Lung (tissue), 12 donors: ENCODE data around the gene NNMT. TPM values are rescaled to one million over a fixed set of nuclear protein-coding genes. Genes with fewer than 3 reads are reported as not detected.

Source experiments
- ATAC-seq: fragments of 200-7000 bp; cut with Tn5 transposase; one replicate; pipeline ENCODE4 v1.9.1; 2020; ENCODE audit warnings: moderate number of reproducible peaks; ENCODE audit not compliant: insufficient read depth, low FRiP score
- DNase-seq, 3 donors: peaks; one replicate each; pipeline ENCODE4 v3.0.0-alpha.2; 2013 to 2017
- H3K27ac ChIP-seq, 2 donors: one replicate each; pipeline ENCODE4 v1.5.1; 2013; ENCODE audit warnings: mild to moderate bottlenecking in 2 of 2, moderate library complexity in 2 of 2, control low read depth in 1 of 2, inconsistent platforms in 1 of 2, low read depth in 1 of 2, low read length in 1 of 2
- H3K27me3 ChIP-seq, 3 donors: one replicate each; pipeline ENCODE4 v1.5.1; 2013; ENCODE audit warnings: low read length in 2 of 3; ENCODE audit not compliant: control insufficient read depth in 3 of 3, insufficient read depth in 3 of 3
- H3K36me3 ChIP-seq, 4 donors: one replicate each; pipeline ENCODE4 v1.5.1; 2013; ENCODE audit warnings: low read length in 4 of 4, mild to moderate bottlenecking in 1 of 4, moderate library complexity in 1 of 4; ENCODE audit not compliant: control insufficient read depth in 4 of 4, insufficient read depth in 4 of 4
- H3K4me1 ChIP-seq, 5 donors: one replicate each; pipeline ENCODE4 v1.5.1; 2013; ENCODE audit warnings: low read length in 5 of 5, mild to moderate bottlenecking in 2 of 5, moderate library complexity in 1 of 5; ENCODE audit not compliant: control insufficient read depth in 5 of 5, insufficient read depth in 5 of 5
- H3K4me3 ChIP-seq: one replicate; pipeline ENCODE4 v1.5.1; 2013; ENCODE audit warnings: mild to moderate bottlenecking, control low read depth, moderate library complexity
- H3K9ac ChIP-seq, 2 donors: one replicate each; pipeline ENCODE4 v1.5.1; 2013; ENCODE audit warnings: low read length in 2 of 2, control low read depth in 1 of 2; ENCODE audit not compliant: insufficient read depth in 1 of 2
- H3K9me3 ChIP-seq, 4 donors: one replicate each; pipeline ENCODE4 v1.5.1; 2013; ENCODE audit warnings: low read length in 3 of 4, mild to moderate bottlenecking in 1 of 4, moderate library complexity in 1 of 4; ENCODE audit not compliant: control insufficient read depth in 4 of 4, insufficient read depth in 3 of 4
- WGBS, 2 donors: extraction: QIAGEN DNeasy Blood & Tissue Kit; methylation state at CpG; one replicate each; pipeline ENCODE4 v1.1.7; 2013; 5-methylcytosine and 5-hydroxymethylcytosine counted together
- polyA plus RNA-seq, 2 donors: library from polyadenylated mRNA; stranded (reverse); fragments of 200-250 nt; gene quantifications; one replicate each; pipeline ENCODE4 v1.2.1, GENCODE V29; 2013
- total RNA-seq, 2 donors: library from RNA; depleted of rRNA in 1 of 2; stranded (reverse); fragments of >200 nt in 1 of 2; gene quantifications; one replicate each; pipeline ENCODE4 v1.2.1, GENCODE V29; 2014 to 2021
- TF ChIP-seq, protein P1 (sequence below): IDR thresholded peaks from 2 replicates; pipeline ENCODE4 v1.5.1; 2012; ENCODE audit warnings: mild to moderate bottlenecking; ENCODE audit errors: control extremely low read depth, extremely low read depth
- donor health status: control.
- donor health status: control.
- donor health status: Bipolar disorder and iron deficiency.
- donor health status: healthy.
- donor health status: DM: yes; HTN: yes; CAD: no.

The NNMT gene
- total and polyA plus RNA-seq, 4 donors = 15.4 to 523 (median 345) TPM

DNA sequence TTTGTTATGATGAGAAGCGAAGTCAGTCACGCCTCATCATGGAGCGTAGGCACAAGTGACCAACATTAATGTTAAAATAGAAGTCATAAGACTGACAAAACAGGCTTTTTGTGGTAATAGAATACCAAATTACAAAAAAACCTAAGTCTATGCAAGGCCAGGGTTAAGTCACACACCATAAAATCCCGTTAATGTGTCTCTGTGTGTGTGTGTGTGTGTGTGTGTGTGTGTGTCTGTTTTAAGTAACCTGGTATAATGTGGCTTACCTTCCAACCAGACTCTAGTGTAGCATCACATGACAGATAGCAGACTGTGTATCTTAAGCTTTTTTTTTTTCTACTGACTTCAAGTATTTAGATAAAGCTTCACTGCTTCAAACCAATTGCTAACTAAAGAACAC is 66.1 kb downstream of the NNMT start:
- Histone ChIP-seq H3K27me3 (no peaks in the 10 kb centered on the region), H3K27ac (no peak overlapping the region), H3K9ac (no peak overlapping the region), H3K4me3 (no peak overlapping the region), H3K4me1 (no peaks in the 10 kb centered on the region), H3K9me3 (no peaks in the 10 kb centered on the region), H3K36me3 (no peaks in the 10 kb centered on the region)
- TF ChIP-seq, protein P1, sequence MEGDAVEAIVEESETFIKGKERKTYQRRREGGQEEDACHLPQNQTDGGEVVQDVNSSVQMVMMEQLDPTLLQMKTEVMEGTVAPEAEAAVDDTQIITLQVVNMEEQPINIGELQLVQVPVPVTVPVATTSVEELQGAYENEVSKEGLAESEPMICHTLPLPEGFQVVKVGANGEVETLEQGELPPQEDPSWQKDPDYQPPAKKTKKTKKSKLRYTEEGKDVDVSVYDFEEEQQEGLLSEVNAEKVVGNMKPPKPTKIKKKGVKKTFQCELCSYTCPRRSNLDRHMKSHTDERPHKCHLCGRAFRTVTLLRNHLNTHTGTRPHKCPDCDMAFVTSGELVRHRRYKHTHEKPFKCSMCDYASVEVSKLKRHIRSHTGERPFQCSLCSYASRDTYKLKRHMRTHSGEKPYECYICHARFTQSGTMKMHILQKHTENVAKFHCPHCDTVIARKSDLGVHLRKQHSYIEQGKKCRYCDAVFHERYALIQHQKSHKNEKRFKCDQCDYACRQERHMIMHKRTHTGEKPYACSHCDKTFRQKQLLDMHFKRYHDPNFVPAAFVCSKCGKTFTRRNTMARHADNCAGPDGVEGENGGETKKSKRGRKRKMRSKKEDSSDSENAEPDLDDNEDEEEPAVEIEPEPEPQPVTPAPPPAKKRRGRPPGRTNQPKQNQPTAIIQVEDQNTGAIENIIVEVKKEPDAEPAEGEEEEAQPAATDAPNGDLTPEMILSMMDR = no peak
- ATAC-seq (no peak), DNase-seq (no peak)
- WGBS, 2 donors = 87 to 94% methylated on average over 4 of the region's 4 CpGs

DNA sequence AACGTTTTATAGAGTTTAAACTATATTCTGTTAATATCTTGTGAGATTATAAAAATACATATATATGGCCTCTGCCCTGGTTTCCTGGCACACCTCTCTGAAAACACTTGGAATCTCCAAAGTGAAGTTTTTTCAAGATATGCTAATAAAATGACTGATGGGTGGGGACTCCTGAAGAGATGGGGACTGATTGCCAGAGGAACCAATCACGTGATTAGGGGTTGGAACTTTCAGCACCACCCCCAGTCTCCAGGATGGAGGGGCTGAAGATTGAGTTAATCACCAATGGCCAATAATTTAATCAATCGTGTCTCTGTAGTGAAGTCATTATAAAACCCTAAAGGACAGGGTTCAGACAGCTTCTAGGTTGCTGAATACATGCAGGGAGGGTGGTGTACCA is 66.8 kb downstream of the NNMT start:
- H3K9ac ChIP-seq = no peak overlapping the region
- no peaks in the 10 kb centered on the region for H3K36me3 ChIP-seq
- ATAC-seq (no peak), DNase-seq (no peak)
- TF ChIP-seq, protein P1 = no peak
- H3K9me3 ChIP-seq = no peaks in the 10 kb centered on the region
- no peaks in the 10 kb centered on the region for H3K4me1 ChIP-seq
- H3K27me3 ChIP-seq = no peaks in the 10 kb centered on the region
- H3K4me3 ChIP-seq = no peak overlapping the region
- no peak overlapping the region for H3K27ac ChIP-seq
- 69 to 79% methylated on average over 3 of the region's 3 CpGs for WGBS, 2 donors

Other genes with a start within 250 kb of the NNMT start
- 100 to 1,000 TPM; 165 to 224 TPM for gene ZBTB16, start 236.7 kb upstream of the NNMT start, total RNA-seq
- gene ZBTB16, start 236.7 kb upstream of the NNMT start, polyA plus RNA-seq = 10 to 100 TPM; 21.4 to 39.8 TPM
- 10 to 100 TPM; 10.9 to 14.4 TPM for gene C11orf71, start 104.1 kb downstream of the NNMT start, total RNA-seq
- gene C11orf71, start 104.1 kb downstream of the NNMT start, polyA plus RNA-seq = 10 to 100 TPM; 10.1 to 11.5 TPM
- 10 to 100 TPM; 25.5 to 57.3 TPM for gene RBM7, start 104.3 kb downstream of the NNMT start, total RNA-seq
- 10 to 100 TPM in 1 of 2 donors, 1 to 10 TPM in 1; 7.9 to 23.0 TPM for gene RBM7, start 104.3 kb downstream of the NNMT start, polyA plus RNA-seq
- 10 to 100 TPM; 57.1 to 83.2 TPM for gene REXO2, start 143.1 kb downstream of the NNMT start, total RNA-seq
- 10 to 100 TPM; 58.0 to 77.6 TPM for gene REXO2, start 143.1 kb downstream of the NNMT start, polyA plus RNA-seq